Measurements from ENCODE around the gene STAB1.
"Not testable (repeated sequence)": the region's sequence is repeated elsewhere in the genome, so short reads cannot be mapped to it uniquely, and the experiment has no call there.

STAB1 gene

DNA sequence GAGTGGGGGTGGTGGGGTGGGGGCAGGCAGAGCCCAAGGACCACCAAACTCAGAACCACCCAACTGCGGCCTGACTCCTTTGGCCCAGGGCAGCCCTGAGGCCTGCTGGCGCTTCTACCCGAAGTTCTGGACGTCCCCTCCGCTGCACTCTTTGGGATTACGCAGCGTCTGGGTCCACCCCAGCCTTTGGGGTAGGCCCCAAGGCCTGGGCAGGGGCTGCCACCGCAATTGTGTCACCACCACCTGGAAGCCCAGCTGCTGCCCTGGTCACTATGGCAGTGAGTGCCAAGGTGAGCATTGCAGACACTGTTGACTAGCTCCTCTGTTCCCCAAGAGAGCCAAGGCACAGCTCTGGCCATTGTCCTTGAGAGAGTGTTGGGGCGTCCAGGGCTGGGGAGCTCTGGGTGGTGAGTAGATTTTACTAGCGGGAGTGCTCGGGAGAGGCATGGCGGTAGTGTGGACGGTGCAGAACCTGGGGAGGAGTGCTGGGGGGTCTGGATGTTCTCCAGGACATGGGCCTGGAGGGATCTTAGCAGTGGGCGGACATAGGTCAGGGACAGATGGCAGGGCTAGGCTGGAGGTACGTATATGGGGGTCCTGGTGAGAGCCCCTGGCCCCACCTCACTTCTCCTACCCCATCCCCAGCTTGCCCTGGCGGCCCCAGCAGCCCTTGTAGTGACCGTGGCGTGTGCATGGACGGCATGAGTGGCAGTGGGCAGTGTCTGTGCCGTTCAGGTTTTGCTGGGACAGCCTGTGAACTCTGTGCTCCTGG, 25.8 kb downstream of the STAB1 start:
- H3K27ac ChIP-seq = no peak overlapping the region
- no peak overlapping the region for H3K4me3 ChIP-seq

DNA sequence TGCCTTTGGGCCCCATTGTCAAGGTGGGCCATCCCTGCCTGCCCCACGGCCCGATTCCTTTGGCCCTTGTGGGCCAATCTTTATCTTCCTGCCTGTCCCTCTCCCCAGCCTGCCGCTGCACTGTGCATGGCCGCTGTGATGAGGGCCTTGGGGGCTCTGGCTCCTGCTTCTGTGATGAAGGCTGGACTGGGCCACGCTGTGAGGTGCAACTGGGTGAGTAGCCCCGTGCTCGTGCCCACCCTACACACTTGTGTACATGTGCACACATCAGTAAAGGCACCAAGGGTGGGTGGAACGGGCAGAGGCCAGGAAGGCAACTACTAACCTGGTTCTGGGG, 26.3 kb downstream of the STAB1 start:
- Histone ChIP-seq H3K27ac (no peak overlapping the region), H3K4me3 (no peak overlapping the region)

DNA sequence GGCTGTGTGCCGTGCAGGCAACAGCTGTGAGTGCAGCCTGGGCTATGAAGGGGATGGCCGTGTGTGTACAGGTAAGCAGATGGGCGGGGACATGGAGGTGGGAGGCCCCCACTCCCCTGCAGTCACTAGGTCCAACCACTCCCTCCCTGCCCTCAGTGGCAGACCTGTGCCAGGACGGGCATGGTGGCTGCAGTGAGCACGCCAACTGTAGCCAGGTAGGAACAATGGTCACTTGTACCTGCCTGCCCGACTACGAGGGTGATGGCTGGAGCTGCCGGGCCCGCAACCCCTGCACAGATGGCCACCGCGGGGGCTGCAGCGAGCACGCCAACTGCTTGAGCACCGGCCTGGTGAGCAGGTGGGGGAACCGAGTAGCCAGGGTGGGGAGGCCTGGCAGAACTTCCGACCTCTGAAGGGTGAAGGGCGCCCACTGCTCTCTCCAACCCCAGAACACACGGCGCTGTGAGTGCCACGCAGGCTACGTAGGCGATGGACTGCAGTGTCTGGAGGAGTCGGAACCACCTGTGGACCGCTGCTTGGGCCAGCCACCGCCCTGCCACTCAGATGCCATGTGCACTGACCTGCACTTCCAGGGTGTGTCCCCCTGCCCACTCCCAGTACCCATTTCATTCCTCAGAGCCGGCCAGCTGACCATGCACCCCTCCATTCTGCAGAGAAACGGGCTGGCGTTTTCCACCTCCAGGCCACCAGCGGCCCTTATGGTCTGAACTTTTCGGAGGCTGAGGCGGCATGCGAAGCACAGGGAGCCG, 26.9 kb downstream of the STAB1 start:
- Histone ChIP-seq H3K4me3 (no peak overlapping the region), H3K27ac (no peak overlapping the region)

DNA sequence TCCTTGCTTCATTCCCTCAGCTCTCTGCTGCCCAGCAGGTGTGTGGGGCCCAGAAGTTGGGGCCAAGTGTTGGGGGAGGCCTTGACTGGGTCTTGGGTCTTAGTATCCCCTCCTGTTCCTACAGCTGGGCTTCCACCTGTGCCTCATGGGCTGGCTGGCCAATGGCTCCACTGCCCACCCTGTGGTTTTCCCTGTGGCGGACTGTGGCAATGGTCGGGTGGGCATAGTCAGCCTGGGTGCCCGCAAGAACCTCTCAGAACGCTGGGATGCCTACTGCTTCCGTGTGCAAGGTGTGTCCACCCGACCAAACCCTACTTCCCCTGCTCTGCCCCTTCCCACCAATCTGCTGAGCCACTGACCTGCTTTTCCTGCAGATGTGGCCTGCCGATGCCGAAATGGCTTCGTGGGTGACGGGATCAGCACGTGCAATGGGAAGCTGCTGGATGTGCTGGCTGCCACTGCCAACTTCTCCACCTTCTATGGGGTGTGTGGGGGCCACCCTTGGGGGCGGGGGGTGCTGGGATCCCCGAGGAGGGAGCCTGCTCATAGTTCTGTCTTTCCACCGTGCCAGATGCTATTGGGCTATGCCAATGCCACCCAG, 27.6 kb downstream of the STAB1 start:
- Histone ChIP-seq H3K4me3 (no peak overlapping the region), H3K27ac (no peak overlapping the region)

DNA sequence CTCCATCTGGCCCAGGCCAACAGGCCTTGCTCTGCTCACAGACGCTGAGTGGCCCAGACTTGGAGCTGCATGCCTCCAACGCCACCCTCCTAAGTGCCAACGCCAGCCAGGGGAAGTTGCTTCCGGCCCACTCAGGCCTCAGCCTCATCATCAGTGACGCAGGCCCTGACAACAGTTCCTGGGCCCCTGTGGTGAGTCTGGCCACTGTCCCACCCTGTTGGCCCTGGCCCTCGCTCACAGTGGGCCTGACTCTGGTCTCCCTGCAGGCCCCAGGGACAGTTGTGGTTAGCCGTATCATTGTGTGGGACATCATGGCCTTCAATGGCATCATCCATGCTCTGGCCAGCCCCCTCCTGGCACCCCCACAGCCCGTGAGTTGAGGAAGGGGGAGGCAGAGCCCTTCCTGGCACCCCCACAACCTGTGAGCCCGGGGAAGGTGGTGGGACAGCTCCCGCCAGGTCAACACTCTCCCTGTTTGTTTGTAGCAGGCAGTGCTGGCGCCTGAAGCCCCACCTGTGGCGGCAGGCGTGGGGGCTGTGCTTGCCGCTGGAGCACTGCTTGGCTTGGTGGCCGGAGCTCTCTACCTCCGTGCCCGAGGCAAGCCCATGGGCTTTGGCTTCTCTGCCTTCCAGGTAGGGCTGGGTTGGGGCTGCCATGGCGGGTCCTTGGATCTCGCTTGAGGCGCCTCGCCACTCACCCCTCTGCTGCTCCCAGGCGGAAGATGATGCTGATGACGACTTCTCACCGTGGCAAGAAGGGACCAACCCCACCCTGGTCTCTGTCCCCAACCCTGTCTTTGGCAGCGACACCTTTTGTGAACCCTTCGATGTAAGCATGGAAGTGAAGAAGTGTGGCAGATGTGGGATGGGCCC, 28.5 kb downstream of the STAB1 start:
- H3K4me3 ChIP-seq = no peak overlapping the region
- H3K27ac ChIP-seq = no peak overlapping the region

DNA sequence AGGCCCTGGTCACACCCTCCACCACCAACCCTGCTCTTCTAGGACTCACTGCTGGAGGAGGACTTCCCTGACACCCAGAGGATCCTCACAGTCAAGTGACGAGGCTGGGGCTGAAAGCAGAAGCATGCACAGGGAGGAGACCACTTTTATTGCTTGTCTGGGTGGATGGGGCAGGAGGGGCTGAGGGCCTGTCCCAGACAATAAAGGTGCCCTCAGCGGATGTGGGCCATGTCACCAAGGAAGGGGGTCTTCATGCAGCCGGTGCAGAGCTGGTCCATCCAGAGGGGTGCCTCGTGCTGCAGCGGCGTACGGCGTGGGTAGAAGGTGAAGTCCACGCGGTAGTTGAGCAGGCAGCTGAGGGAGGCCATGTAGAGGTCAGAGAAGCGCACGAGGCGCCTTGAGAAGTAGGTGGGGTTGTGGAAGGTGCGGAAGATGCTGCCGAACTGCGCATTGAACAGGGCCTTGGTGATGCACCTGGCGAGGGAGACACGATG, 29.2 kb downstream of the STAB1 start:
- H3K27ac ChIP-seq = peak overlapping the region in 8 of 21 experiments; percentile 6 to 76 (median 62)
- H3K4me3 ChIP-seq = no peak overlapping the region

DNA sequence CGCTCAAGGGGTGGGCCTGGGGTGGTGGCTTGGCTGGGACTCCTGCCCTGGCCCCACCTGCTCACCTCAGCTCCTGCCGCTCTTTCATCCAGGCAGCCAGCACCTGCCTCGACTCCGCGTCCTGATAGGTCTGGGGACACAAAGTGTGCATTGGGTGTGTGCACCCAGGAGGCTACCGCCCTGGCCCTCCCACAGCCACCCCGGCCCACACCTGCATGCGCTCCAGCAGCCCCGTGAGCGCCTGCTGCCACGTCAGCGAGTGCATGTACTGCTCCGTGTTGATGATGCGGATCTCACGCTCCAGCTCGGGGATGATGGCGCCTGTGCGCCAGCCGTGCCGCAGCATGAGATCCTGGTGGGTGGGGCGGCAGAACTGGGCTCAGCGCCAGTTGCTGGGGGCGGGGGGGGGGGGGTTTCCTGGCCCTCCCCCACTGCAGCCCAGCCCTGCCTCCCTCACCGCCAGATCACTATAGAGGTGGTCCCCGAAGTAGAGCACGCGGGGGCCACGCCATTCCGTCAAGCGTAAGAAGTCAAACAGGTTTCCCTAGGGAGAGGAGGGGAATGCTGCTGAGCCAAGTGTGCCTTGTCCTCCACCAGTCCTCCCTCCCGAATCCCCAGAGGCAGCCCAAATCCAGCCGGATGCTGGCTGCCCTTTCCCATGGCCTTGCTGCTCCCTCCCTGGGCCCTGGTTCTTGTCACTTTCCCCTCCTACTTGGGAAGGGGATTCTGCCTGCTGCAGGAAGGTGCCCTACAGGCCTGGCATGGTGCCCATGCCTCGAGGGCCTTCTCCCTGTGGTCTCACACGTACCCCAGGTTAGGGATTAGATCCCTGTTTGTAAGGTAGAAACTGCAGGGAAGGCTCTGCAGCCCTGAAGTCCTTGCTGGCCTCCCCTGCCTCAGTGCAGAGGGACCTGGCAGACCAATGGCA, 29.9 kb downstream of the STAB1 start:
- peak overlapping the region in 16 of 21 experiments; percentile 1 to 76 (median 56) for H3K27ac ChIP-seq
- peak overlapping the region in 1 of 7 experiments; percentile 7 for H3K4me3 ChIP-seq

DNA sequence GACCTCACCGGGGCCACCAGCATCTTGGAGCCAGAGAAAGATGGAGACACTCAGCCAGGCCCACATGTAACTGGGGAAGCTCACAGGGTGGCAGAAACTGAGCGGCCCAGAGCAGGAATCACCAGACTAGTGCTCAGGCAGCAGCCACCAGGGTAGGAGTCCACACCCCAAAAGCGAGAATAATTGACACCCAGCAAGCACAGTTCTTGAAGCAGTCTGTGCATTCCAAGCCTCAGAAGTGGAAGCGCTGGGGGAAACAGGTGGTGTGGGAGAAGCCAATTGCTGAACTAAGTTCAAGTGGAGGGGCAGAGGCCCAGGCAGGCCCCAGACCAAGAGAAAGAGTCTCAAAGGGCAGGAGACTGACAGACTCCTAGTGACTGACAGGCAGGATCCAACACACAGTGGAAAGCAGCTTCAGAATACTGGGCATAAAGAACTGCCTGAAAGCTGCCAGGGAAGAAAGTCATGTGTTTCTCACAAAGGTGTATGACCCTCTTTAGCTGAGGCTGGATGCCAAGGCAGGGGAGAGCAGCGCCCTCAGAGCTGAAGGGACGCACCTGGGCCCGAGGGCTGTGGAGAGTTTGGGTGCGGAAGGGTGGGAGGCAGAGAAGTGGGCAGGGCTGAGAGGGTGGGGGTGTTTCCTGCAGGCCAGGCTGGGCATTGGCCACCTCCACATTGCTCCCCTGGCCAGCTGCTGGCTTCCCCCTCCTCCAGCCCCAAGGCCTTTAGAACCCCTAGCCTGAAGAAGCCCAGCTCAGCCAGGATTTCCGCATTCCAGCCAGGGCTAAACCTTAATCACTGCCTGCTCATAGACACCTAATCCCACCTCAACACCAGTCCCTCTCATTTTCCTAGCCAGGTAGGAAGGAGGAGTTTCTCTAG, 30.8 kb downstream of the STAB1 start:
- peak overlapping the region in 16 of 21 experiments; percentile 1 to 76 (median 56) for H3K27ac ChIP-seq
- no peak overlapping the region for H3K4me3 ChIP-seq

DNA sequence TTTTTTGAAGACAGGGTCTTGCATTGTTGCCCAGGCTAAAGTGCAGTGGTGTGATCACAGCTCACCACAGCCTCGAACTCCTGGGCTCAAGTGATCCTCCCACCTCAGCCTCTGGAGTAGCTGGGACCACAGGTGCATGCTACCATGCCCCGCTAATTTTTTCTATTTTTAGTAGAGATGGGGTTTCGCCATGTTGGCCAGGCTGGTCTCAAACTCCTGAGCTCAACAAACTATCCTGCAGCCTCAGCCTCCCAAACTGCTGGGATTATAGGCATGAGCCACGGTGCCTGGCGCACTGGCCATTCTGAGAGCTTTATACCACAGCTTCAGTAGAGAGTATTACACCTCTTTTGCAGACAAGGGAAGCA, 31.5 kb downstream of the STAB1 start:
- H3K4me3 ChIP-seq = not testable (repeated sequence)
- H3K27ac ChIP-seq = peak overlapping the region in 3 of 21 experiments; percentile 1 to 69 (median 6)

DNA sequence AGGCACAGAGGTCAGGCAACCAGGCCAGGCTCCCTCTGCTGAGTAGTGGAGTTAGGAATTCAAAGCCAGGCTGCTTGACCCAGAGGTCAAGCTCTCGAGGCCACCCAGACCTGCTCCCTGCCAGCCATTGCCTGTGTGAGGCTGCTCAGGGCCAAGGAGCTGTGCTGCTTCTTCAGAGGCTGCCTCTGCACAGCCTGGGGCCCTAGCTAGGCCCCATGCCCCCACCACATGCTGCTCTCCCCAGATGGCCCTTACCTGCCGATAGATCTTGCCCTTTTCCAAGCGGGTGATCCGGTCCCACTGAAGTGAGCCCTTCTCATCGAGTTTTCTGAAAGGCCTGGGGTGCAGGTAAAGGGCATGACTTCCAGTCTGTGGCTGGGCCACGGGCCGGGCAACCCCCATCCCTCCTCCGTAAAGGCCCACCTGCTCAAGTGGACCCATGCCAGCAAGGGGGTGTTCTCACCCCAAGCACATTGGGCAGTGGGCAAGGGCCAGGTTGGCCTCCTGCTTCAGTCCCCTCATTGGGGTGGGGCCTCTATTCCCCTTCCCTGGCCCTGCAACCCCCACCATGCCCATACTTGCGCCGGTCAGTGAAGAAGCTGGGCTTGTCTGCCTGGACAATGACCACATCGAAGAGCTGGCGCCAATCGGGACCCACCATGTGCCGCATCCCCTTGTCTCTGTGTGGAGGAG, 32.0 kb downstream of the STAB1 start:
- Histone ChIP-seq H3K27ac (peak overlapping the region in 1 of 21 experiments; percentile 61), H3K4me3 (no peak overlapping the region)

DNA sequence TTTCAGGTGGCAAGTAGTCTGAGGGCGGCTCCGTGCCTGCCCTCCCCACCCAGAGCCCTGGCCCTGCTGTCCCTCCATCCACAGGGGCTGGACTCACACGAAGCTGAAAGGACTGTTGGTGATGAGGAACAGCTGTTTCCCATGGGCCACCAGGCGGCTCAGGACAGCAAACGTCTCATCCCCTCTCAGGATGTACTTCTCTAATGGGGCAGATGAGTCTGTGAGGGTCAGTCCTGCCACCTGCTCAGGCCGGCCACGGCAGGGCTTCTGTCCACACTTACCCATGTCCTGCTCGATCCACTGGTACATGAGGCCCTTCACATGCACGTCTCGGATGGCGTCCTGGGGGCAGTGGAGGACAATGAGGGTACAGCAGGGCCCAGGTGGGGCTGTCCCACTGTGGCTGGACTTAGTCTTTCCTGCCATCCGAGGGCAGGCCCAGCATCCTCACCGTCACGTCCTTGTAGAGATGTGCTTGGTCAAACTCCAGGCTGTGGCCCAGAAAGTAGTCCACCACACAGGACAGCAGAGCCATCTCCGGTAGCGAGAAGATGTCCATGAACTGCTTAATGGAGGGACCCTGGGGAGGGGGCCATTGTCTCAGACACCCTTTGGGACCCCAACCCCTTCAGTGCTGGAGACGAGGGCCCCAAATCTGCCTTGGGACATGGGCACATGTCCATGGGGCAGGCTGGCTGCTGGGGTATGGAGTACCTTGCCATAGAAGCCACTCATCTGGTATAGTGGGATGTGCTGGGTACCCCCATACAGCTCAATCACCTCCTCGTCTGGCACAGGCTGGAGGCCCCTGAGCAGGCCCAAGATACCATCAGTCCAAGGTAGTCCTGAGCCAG, 32.8 kb downstream of the STAB1 start:
- peak overlapping the region in 1 of 21 experiments; percentile 3 for H3K27ac ChIP-seq
- no peak overlapping the region for H3K4me3 ChIP-seq

DNA sequence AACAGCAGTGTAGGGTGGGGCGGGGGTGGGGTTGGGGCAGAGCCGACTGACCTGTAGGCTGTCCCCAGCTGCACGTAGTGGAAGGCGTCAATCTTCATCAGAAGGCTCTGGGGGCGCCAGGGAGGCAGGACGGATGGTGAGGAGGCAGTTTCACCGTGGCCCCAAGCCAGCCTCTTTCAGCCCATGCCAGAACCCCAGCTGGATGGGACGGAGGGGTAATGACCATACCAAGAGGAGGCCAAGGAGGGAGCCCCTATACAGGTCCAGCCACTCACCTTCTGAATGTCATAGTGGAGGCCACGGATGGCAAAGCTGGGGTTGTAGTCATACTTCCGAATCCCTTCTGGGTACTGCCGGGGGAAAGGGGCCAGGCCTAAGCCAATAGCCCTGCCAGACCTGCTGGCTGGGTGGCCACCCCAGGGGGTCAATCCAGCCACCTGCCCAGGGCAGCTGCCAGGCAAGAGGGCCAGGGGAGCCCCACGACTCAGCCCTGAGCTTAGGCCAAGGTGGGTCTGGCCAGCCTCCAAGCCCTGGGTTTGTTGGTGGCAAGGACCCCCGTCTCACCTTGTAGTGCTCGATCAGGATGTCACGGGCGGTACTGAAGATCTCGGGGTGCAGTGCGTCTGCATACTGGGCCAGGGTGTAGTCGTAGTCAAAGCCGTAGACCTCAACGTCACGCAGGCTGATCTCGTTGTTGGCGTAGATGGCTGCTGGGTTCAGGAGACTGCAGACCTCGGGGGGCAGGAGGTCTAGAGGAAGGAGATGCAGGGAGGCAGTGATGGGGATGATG, 33.6 kb downstream of the STAB1 start:
- Histone ChIP-seq H3K4me3 (no peak overlapping the region), H3K27ac (peak overlapping the region in 1 of 21 experiments; percentile 3)

DNA sequence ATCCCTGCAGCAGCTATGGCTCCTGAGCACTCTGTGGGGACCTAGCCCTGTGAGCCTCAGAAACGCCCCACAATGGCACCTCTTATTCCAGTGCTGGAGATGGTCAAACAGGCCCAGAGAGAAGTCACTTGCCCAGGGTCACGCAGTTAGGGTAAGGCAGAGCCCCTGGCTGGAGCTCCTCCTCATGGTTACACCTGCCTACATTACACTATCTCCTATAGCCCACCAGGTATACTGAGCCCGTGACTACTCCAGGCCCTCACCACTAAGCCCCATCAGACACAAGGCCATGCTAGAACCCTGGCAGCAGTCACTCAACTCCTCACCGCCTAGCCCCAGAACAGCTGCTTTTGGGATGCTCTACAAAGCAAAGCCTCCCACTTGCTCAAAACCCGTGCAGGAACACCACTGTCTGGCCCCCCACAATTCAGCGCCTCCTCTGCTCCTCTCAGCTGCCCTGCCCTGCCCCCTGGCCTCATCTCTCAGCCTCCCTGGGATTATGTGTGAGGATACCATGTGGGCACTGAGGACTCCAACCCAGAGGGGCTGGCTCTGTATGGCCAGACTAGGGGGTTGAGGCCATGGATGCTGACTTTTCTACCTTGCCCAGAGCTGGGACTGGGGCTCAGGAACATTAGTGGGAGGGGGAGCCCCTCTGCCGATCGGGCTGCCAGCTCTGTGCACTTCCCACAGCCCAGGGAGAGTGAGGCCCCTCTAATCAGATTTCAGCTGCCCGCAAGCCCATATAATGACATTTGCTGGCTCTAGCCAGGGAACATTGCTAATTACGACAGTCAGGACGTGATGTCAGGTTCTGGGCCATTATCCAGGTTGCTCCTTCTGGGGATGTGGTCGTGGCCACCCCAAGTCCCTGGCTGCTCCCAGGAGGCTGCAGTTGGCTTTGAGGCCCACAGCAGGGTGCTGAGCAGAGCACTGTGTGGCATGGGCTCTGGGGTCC, 34.5 kb downstream of the STAB1 start:
- Histone ChIP-seq H3K4me3 (no peak overlapping the region), H3K27ac (peak overlapping the region in 5 of 21 experiments; percentile 0 to 43 (median 19))
